Measurements from ENCODE around the gene APLP1.

DNA sequence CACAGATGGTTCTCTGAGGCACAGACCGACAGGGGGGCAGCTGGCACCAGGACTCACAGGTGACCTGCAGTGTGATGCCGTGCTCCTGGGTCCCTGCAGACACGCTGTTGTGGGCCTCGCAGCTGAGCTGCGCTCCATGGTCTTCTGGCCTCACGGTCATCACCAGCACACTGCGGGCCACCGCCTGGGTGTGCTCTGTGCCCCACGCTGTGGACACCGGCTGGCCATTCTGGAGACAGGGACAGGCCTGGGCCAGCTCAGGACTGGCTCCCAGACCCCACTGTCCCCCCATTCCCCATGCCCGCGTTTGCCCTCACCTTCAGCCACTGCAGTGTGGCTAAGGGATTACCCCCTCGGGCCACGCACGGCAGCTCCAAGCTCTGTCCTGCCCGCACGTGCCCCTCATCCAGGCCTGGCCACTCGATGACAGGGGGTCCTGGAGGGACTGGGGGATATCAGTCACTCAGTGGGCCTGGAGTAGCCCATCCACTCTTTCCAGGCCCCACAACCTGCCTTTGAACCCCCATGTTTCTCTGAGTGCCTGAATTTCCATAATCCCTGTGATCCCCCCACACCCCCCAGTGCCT lies 19.4 kb upstream of the APLP1 start:
- TF ChIP-seq EZH2 (IDR thresholded peaks at IDR 0.05; ENCODE audit: insufficient read depth, poor library complexity, severe bottlenecking) (no peak), EZH2phosphoT487 (IDR thresholded peaks at IDR 0.05; ENCODE audit: insufficient read depth, low read depth) (no peak)

Measured in GM23248 (cell line).